ENCODE measurements around the gene LAD1.

GRCh38 chr1:201355471-201355870 lies 43.7 kb downstream of the LAD1 start:
- TF ChIP-seq POLR2A (IDR thresholded peaks at IDR 0.05): no peak
- no peak for TF ChIP-seq CTCF (IDR thresholded peaks at IDR 0.05 in 4 of 5, conservative IDR thresholded peaks at IDR 0.05 in 1 of 5)
